ENCODE results near the gene DDX55.

DNA sequence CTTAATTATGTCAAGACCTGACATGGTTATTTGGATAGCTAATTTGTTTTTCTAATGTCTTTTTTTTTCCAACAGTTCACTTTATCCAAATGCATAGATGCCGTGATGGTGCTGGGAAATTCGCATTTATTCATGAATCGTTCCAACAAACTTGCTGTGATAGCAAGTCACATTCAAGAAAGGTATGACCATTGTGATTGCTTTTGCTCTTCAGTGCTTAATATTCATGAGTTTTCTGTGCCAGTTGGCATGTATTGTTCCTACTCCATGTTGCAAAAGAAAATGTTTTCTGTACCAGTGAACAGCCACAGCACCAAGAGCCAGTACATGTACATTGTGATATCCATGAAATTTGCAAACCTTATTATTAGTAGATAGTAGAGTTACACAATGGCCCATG is 43.5 kb downstream of the DDX55 start:
- TF ChIP-seq, protein P1, sequence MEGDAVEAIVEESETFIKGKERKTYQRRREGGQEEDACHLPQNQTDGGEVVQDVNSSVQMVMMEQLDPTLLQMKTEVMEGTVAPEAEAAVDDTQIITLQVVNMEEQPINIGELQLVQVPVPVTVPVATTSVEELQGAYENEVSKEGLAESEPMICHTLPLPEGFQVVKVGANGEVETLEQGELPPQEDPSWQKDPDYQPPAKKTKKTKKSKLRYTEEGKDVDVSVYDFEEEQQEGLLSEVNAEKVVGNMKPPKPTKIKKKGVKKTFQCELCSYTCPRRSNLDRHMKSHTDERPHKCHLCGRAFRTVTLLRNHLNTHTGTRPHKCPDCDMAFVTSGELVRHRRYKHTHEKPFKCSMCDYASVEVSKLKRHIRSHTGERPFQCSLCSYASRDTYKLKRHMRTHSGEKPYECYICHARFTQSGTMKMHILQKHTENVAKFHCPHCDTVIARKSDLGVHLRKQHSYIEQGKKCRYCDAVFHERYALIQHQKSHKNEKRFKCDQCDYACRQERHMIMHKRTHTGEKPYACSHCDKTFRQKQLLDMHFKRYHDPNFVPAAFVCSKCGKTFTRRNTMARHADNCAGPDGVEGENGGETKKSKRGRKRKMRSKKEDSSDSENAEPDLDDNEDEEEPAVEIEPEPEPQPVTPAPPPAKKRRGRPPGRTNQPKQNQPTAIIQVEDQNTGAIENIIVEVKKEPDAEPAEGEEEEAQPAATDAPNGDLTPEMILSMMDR (IDR thresholded peaks at IDR 0.05 in 4 of 5, conservative IDR thresholded peaks at IDR 0.05 in 1 of 5), result no peak
- no peak for TF ChIP-seq POLR2A (IDR thresholded peaks at IDR 0.05)
